ENCODE data around the gene GNAO1.

GNAO1 gene

GRCh38 chr16:56191156-56191815 lies at the start of gene GNAO1:
GNAO1 (plus strand) TSS chr16:56191489; CDS start chr16:56192236, 747 bp downstream.
- no peak within 1 kb of the TSS for H3K27ac ChIP-seq
- H3K36me3 ChIP-seq = no peaks in the 10 kb centered on the region
- H3K4me1 ChIP-seq (ENCODE audit: control insufficient read depth in 1 of 2, insufficient read depth in 1 of 2, low read depth in 1 of 2, low read length in 1 of 2) = peaks cover 0 to 8% of the 10 kb centered on the region in 2 experiments
- no peaks in the 10 kb centered on the region for H3K9me3 ChIP-seq
- TF ChIP-seq CTCF (IDR thresholded peaks at IDR 0.05) = no peak
- peak within 1 kb of the TSS in 1 of 2 experiments; percentile 44 for H3K4me3 ChIP-seq (ENCODE audit: low read depth in 1 of 2, low read length in 1 of 2)
- peaks cover 98% of the 10 kb centered on the region for H3K27me3 ChIP-seq

GRCh38 chr16:56143666-56144065 lies 47.6 kb upstream of the GNAO1 start:
- no peak overlapping the region for H3K27ac ChIP-seq
- H3K9me3 ChIP-seq = no peaks in the 10 kb centered on the region
- no peaks in the 10 kb centered on the region for H3K4me1 ChIP-seq (ENCODE audit: control insufficient read depth in 1 of 2, insufficient read depth in 1 of 2, low read depth in 1 of 2, low read length in 1 of 2)
- H3K36me3 ChIP-seq = no peaks in the 10 kb centered on the region
- H3K27me3 ChIP-seq = peaks cover 5% of the 10 kb centered on the region
- no peak for TF ChIP-seq CTCF (IDR thresholded peaks at IDR 0.05)
- no peak overlapping the region for H3K4me3 ChIP-seq (ENCODE audit: low read depth in 1 of 2, low read length in 1 of 2)

GRCh38 chr16:56145369-56145768 lies 45.9 kb upstream of the GNAO1 start:
- TF ChIP-seq CTCF (IDR thresholded peaks at IDR 0.05) = no peak
- no peak overlapping the region for H3K4me3 ChIP-seq (ENCODE audit: low read depth in 1 of 2, low read length in 1 of 2)
- H3K27me3 ChIP-seq = peaks cover 19% of the 10 kb centered on the region
- H3K27ac ChIP-seq = no peak overlapping the region
- H3K36me3 ChIP-seq = no peaks in the 10 kb centered on the region
- no peaks in the 10 kb centered on the region for H3K4me1 ChIP-seq (ENCODE audit: control insufficient read depth in 1 of 2, insufficient read depth in 1 of 2, low read depth in 1 of 2, low read length in 1 of 2)
- no peaks in the 10 kb centered on the region for H3K9me3 ChIP-seq

- no peaks in the 10 kb centered on the region for H3K9me3 ChIP-seq
- H3K4me3 ChIP-seq (ENCODE audit: low read depth in 1 of 2, low read length in 1 of 2) = no peak overlapping the region
- no peaks in the 10 kb centered on the region for H3K36me3 ChIP-seq
- peaks cover 26% of the 10 kb centered on the region for H3K27me3 ChIP-seq
- no peak for TF ChIP-seq CTCF (IDR thresholded peaks at IDR 0.05)
- no peaks in the 10 kb centered on the region for H3K4me1 ChIP-seq (ENCODE audit: control insufficient read depth in 1 of 2, insufficient read depth in 1 of 2, low read depth in 1 of 2, low read length in 1 of 2)
- H3K27ac ChIP-seq = no peak overlapping the region
Measured at GRCh38 chr16:56151621-56152020, 39.7 kb upstream of the GNAO1 start.

- Histone ChIP-seq H3K27ac (no peak overlapping the region), H3K4me3 (ENCODE audit: low read depth in 1 of 2, low read length in 1 of 2) (no peak overlapping the region), H3K36me3 (no peaks in the 10 kb centered on the region), H3K9me3 (no peaks in the 10 kb centered on the region), H3K4me1 (ENCODE audit: control insufficient read depth in 1 of 2, insufficient read depth in 1 of 2, low read depth in 1 of 2, low read length in 1 of 2) (no peaks in the 10 kb centered on the region), H3K27me3 (peaks cover under 1% of the 10 kb centered on the region)
- no peak for TF ChIP-seq CTCF (IDR thresholded peaks at IDR 0.05)
Measured at GRCh38 chr16:56161658-56162057, 29.6 kb upstream of the GNAO1 start.

All from neutrophil (primary cell).